Measurements from ENCODE around the gene CTSF.

GRCh38 chr11:66569076-66569475 is 670 bp upstream of the CTSF start:
- TF ChIP-seq CTCF (optimal IDR thresholded peaks at IDR 0.05 in 1 of 3, IDR thresholded peaks at IDR 0.05 in 1 of 3, conservative IDR thresholded peaks at IDR 0.05 in 1 of 3; ENCODE audit: extremely low read depth in 1 of 3, insufficient read depth in 2 of 3, low read length in 3 of 3) (no peak), EZH2 (IDR thresholded peaks at IDR 0.05; ENCODE audit: low read length) (no peak)
